ENCODE results near the gene TNNT3.
A peak's percentile ranks its signal among the peaks of the same experiment; 100 is the strongest.
"Not testable (repeated sequence)": the region's sequence is repeated elsewhere in the genome, so short reads cannot be mapped to it uniquely, and the experiment has no call there.

TNNT3 gene

DNA sequence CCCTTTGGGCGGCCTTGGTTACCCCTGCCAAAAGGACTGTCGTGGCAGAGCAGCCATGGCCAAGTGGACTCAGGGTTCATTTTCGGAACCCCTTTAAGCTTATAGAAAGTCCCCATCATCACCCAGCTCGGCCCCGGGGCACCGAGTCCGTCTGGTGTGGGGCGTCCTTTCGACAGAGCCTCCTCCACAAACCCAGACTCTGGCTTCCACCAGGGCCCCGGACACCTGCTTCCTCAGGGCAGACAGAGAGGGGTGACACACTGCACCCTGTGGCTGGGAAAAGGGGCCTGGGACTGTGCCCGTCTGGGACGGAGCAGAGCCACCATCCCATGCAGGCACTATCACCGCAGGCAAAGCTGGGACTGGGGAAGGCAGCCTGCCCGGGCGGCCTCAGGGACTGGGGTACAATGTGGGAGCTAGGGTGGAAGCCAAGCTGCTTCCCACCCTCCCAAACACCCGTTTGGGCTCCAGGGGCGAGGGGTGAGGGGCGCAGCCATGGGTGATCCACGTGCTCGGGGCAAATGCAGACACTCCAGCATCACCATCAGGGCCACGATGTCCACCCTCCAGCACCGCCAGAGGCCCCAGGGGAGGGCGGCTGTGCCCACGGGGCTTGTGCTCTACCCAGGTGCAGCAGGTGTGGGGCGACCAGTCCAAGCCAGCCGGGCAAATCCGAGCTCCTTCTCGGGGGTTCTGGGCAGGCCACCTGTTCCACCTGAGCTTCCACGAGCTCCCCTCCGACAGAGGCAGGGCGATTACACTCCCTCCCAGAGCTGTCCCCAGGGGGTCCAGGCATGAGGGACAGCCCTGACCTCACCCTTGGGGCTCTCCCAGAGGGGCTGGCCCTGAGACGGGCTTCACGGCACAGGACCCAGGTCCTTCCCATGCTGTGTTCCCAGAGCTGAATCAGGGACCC lies 15.9 kb downstream of the TNNT3 start:
- DNase-seq, result no peak

DNA sequence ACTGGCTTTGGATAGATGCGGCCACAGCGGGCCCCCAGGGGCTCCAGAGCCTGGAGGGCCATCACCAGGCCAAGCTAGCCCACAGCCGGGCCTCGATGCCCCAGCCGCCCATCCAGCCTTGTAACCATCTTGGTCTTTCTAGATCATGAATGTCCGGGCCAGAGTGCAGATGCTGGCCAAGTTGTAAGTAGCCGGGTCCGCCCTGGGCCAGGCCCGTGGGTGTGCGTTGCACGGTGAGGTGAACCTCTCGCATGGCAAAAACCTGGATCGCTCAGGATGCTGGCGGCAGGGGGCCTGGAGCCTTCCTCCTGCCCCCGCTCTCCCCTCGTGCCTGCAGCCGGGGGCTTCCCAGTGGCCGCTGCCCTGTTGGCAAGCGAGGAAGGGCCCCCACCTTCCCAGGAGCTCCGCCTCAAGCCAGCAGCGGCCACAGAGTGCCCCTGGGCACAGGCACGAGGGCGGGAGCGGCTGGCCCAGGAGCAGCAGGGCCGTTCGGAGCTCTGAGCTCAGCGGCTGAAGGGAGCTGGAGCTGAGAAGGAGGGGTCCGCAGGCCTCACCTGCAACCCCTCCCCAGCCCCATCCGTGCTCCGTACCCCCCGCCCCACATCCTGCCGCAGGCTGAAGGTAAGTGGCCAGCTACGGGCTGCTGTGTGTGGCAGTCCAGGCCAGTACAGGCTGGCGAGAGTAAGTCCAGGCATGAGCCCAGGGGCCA lies 16.7 kb downstream of the TNNT3 start:
- DNase-seq, result no peak

DNA sequence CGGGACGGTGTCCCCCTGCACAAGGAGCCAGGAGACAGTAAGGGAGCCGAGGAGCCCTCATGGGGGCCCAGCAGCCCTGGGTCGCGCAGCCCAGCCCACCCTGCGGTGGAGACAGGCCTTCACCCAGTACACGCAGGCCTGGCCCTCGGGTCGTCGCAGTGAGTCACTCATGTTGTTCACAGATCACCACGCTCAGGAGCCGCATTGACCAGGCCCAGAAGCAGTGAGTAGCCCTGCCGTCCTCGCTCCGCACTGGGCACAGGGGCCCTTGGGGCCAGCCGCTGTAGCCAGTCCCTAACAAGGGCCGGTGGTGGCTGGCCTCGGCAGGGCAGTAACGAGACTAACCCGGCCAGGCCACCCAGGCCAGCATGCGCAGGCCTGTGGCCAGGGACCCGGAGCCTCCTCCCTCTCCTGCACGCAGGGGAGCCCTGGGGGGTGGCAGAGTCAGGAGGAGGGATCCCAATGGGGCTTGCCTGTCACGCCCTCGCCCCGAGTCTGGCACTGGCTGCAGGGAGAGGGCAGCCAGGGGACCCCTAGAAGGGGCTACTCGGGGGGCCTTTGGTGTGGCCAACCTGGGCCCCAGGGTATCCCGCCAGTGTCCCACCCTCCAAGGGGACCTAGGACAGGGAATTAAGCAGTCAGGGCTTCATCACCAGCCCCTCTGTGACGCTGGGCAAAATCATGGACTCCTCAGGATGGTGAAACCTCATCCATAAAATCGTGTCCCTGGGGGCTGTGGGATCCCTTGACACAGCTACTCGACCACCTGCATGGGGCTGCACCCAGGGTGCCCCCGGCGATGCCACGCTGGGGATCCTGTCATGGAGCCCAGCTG lies 17.5 kb downstream of the TNNT3 start:
- no peak for DNase-seq

DNA sequence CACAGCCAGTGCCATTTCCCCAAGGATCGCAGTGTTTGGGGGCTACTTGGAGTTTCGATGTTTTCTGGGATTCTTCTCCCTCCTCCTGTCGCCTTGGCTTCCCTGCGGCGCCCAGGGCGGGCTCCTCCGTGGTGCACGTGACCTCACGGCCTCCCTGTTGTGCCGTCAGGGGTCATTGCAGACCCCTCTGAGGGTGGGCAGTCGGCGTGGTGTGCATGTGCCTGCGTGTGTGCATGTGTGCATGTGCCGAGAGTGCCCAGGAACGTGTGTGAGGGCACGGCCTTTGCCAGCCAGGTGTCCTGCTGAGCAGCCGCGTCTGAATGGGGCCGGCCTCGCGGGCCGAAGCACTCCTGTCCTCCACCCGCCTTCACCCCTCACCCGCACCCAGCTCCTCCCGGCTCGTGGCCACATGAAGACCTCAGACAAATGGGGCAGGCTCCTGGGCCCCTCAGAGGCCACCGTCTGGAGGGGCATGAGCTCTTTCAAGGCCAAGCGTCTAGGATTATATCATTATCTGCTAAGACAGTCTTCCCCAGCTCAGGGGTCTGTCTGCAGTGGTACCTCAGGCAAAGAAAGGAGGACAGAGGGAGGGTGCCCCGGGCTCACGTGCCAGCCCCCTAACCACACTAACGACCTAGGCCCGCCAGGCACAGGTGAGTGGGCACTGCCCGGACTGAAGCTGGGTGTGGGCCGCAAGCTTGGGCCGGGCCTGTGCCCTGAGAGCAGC lies 18.3 kb downstream of the TNNT3 start:
- DNase-seq, result no peak

DNA sequence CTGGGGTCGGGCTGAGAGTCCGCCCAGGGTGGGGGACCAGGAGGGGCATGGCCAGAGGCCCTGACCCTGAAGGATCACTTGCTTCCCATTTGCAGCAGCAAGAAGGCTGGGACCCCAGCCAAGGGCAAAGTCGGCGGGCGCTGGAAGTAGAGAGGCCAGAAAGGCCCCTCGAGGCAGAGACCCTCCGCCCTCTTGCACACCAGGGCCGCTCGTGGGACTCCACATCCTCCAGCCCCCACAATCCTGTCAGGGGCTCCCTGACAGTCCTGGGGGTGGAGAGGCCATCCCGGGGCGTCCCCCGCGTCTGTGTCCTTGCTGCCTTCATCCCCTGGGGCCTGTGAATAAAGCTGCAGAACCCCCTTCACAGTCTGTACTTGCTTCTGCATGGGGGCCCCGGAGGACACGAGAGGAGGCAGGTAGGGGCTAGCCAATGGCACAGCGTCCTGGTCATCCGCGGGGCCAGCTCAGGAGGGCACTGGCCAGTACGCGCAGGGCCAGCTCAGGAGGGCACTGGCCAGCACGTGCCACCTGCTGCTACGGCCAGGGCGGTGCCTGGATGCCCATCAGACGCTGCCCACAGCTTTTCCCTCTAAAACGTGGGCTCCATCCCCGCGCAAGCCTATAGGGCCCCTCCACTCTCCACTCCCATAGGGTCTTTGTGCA lies 19.0 kb downstream of the TNNT3 start:
- no peak for DNase-seq

DNA sequence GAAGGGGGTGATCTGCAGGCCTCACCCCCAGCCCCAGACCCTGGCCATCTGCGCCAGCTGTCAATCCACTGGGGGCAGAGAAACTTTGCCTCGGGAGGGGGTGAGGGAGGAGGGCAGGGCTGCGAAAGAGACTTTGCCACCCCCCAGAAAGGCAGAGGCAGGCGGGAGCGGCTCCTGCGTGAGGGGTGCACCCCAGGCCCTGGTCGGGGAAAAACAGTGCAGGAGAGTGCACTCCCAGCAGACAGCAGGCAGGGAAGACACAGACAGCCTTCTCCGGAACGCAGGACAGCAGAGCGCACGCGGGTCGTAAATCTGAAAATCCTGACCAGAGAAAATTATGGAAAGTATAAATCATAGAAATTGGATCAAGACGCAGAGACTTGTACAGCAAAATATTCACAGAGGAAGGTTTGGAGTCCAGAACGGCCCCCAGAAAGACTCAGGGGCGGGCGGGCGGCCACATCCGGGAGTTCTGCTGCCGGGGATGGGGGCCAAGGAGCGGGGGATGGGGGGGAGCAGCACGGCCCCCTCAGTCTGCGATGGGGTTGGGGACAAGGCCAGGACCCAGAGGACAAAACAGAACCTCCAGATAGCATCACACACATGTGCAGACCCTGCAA lies 19.6 kb downstream of the TNNT3 start:
- DNase-seq, result no peak

DNA sequence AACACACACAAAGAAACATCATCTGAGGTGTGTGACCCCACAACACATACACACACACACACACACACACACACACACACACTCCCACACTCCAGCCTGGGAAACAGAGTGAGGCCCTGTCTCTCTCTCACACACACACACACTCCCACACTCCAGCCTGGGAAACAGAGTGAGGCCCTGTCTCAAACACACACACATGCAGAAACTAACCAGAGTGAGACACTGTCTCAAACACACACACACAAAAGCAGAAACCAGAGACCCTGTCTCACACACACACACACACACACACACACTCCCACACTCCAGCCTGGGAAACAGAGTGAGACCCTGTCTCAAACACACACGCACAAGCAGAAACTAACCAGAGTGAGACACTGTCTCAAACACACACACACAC lies 20.3 kb downstream of the TNNT3 start:
- DNase-seq, result not testable (repeated sequence)

DNA sequence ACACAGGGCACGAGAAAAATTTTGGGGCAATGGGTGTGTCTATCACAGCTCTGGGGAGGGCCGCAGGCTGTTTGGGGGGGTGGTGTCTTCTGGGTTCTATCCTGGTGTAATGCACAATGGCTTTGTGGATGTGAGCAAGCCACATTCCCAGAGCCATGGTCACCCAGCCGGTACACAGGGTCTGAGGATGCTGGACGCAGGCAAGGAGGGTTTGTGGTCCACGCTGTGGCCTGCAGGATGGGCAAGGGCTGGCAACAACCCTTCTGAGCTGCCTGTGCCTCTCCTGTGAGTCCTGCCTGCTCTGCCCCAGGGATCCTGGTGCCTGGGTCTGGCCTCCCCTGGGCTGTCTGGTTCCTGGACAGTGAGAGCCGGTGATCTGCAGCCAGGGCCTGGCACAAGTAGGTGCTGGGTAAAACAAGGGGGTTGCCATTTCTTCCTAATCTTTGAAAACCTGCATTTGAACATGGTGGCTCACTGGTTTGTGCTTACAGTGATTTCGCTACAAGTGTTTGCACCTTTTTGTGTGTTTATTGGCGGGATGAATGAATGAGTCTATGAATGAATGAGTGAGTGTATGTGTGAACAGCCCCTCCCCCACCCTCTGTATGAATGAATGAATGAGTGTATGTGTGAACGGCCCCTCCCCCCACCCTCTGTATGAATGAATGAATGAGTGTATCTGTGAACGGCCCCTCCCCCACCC lies 23.2 kb downstream of the TNNT3 start:
- DNase-seq, result no peak

DNA sequence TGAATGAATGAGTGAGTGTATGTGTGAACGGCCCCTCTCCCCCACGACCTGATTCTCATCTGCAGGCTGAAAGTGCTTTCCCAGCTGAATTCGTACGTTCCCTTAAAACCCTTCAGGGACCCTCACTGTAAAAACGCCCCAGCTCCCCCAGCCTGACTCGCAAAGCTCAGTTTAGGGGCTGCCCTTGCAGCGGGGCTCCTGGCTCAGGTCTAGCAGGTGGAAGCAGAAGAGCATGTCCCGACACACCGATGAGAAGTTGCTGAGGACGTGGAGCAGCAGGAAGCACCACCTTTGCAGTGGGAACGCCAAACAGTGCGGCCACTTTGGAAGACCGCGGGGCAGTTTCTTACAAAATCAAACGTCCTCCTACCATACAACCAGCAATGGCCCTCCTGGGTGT lies 24.1 kb downstream of the TNNT3 start:
- no peak for DNase-seq

DNA sequence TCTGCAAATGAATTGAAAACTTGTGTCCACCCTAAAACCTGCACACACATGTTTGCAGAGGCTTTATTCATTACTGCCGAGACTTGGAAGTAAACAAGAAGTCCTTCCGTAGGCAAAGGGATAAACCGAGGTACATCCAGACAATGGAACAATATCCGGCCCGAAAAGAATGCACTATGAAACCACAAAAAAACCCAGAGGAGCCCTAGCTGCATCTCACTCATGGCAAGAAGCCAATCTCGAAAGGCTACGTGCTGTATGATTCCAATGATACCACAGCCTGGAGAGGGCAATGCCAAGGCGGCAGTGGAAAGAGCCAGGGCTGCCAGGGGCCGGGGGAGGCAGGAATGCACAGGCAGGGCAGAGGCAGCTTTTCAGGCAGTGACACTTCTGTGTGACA lies 24.5 kb downstream of the TNNT3 start:
- peak; percentile 12 for DNase-seq

DNA sequence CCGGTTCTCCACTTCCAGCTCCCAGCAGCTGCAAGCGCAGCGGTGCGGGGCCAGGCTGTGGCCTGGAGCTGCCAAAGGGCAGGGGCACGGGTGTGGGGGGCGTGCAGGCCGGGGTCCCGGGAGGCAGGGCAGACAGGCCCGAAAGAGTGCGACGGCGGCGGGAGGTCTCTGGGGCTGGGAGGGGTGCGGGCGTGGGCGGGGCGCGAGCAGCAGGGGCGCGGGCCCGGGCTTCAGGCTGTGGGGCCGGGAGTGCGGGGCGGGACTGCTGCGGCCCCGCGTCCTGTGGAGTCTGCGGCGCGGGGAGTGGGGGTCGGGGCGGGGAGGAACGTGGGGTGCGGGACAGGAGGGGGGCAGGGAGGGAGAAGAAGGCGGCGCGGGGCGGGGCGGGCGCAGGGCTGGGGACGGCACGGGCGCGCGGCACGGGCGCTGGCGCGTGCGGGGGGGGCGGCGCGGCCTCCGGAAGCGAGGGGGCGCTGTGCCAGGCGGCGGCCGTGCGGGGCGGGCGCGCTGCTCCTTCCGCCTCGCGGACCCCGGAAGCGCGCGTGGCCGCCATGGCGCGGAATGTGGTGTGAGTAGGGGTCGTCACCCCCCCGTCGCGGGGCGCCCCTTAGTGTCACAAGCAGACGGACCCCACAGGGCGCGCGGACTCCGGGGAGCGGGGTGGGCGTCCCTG lies 27.4 kb downstream of the TNNT3 start, which contains the start of gene MRPL23:
MRPL23 (plus strand) TSS at position 521 of the 673 bp plus-strand sequence; CDS start at position 552, 31 bp downstream.
- DNase-seq, result no peak

DNA sequence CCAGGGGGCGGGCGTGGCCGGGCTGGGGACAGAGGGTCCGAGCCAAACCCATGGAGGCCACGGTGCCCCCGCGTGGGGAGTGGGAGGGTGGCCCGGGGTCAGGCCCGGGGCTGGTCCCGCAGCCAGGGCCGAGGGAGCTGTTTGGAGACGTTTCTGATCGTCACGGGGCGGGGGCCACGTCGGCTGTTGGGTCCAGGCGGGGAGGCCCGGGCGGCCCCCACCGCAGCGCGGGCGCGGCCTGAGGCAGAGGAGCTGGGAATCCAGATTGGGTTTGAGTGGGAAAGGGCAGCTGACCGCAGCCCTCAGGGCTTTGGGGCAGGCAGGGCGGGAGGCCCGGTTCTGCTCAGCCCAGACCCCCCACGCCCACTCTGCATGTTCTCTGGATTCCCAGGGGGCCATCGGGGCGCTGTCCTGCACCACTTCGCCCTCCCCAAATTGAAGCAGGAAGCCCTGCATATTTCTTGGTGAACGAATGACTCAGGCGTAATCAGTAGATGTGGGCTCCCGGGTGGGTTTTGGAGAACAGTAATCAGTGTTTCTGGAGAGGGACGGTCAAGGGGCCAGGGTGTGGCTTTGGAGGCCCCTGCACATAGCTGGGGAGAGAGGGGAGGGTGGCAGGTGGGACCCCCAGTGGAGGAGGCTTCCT lies 28.2 kb downstream of the TNNT3 start:
- no peak for DNase-seq

DNA sequence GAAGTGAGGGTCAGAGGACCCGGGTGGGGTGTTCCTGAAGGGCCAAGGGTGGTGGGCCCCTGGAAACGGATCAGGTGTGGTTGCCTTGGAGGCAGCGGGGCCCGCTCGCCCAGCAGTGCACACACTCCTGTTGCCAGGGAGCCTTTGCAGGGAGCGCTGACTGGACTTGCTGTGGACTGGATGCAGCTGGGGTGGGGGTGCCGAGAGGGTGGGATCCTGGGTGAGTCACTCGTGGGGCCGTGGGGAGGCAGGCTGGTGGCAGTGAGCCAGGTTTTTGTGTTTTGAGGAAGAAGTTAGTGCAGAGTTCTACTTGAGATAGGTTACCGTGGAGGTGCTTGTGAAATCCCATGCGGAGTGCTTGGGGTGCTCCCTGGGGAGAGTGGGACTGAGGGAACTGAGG lies 28.9 kb downstream of the TNNT3 start:
- no peak for DNase-seq

DNA sequence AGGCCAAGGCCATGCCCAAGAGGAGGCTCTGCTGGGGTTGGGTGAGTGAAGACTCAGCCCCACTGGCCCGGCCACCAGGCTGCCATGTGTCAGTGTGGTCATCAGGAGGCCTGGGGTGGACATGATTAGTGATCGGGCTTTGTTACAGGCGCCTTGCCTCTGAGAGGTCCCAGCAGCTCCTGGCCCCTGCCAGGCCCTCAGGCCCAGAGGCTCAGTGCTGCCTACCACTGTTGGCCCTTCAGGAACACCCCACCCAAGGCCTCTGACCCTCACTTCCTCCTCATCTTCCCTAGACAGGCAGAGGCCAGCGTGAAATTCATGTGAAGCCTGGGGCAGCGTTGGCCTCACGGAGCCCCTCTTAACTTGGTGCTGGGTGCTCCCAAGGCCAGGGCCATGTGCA lies 29.8 kb downstream of the TNNT3 start:
- DNase-seq, result no peak

DNA sequence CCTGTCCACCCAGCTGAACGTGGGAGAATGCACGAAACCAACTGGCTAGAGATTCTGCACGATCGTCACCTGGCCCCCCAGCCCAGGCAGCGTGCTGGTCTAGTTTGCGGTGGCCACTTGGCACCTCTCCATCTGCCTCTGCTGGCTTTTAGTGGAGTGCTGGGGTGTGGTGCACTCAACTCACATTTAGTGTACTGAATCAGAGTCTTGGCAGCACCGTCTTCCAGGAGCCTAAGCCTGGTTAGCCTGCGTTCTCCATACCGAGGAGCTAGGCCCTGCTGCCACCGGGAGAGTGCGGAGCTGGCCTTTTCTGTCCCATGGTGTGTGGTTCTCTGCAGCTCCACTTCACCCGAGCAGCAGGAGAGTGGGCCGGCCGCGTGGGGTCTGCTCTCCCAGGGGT lies 30.4 kb downstream of the TNNT3 start:
- no peak for DNase-seq

DNA sequence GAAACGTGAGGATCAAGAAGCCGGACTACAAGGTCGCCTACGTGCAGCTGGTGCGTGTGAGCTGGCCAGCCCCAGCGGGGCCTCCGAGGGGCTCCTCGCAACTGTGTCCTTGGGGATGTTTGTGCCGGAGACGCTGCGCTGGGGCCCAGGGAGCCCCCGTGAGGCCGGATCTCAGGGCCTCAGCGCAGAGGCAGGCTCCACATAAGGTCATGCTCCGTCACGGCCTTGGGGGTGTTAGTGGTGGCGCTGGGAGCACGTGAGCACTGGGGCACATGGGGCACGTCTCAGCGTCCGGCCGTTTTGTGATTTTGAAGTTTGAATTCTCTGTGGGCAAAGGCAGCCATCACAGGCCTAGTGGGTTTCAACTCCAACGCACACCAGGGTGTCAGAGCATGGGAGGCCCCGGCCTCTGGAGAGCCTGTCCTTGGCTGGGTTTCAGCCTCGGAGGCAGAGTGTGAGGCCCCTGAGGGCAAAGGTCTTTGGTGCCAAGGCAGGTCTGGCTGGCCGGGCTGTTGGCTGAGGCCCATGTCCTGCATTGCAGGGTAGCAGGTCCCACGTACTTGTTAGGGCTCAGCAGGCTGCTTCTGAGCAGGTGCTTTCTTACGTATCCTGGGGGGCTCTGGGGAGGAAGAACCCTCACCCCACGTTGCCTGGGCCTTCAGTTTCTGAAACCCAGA lies 33.4 kb downstream of the TNNT3 start:
- DNase-seq, result no peak

DNA sequence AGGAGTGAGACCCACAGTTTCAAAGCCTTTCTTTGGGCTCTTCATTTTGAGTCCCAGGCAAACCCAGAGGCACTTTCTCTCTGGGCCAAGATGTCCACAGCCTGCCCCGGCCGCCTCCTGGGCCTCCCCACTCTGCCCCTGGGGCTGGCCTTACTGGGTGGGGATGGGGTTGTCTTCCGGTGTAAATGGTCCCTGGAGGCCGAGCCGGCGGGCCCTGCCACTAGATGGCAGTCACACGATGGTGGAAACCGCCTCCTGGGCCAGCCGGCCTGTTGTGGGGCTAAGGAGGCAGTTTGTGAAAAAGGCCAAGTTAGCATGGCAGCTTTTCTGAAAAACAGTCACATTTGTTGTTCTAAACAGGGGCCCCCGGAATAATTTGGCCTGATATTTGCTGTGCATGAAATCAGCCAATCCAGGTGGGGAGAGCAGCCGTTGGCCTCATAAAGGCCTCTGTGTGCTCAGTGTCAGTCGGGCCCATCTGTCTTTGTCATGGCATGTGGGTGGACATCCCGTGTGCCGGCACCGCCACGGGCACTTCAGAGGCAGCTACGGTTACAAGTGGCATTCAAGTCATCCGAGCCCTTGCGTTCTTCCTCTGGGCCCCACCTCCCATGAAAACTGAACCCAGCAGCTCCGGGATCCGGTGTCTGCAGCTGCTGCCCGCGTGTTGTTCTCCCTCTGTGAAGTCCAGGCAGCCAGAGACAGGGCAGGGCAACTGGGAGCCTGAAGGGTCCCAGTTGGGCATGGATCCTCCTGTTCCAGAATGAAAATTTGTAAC lies 34.2 kb downstream of the TNNT3 start:
- no peak for DNase-seq

DNA sequence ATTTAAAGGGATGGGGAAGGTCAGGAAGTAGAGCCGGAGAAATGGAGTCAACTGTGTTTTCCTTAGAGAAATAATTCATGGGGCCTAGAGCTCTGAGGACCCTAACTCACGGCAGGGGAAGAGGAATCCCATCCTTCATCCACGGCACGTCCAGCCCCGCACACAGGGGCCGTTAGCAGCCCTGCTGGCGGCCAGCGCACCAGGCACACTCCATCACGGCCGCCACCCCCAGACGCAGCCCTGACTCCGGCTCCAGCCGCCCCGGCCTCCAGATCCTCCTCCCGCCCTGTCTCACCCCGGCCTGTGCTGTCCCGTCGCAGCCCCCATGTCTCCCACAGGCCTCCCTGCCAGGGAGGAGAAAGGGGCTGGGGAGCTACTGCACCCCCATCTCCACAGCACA lies 38.9 kb downstream of the TNNT3 start:
- DNase-seq, result no peak
